Stimulated activated CD8-positive, alpha-beta memory T cell treated with anti-CD3 and anti-CD28 coated beads, Interleukin-12 subunit alpha, Interleukin-12 subunit beta, amount 100 ng/mL, for 4 hours (primary cell): ENCODE measurements around the gene AEN.

Source experiments
- DNase-seq: peaks from one replicate; pipeline ENCODE4 v3.0.0-alpha.2; 2020; ENCODE audit warnings: low read depth

The AEN gene

GRCh38 chr15:88613074-88613944, 7.8 kb upstream of the AEN start:
- no peak for DNase-seq

GRCh38 chr15:88615303-88616107, 5.6 kb upstream of the AEN start:
- DNase-seq = no peak

GRCh38 chr15:88616240-88616639, 4.9 kb upstream of the AEN start:
- DNase-seq = no peak

GRCh38 chr15:88617031-88617722, 4.0 kb upstream of the AEN start:
- no peak for DNase-seq

- DNase-seq = no peak
These were observed 3.4 kb upstream of the AEN start for GRCh38 chr15:88617790-88618189.

- DNase-seq = no peak
These were observed 2.5 kb upstream of the AEN start for GRCh38 chr15:88618686-88619085.

GRCh38 chr15:88619796-88620195, 1.3 kb upstream of the AEN start:
- no peak for DNase-seq

GRCh38 chr15:88621789-88622604, 857 bp downstream of the AEN start:
- no peak for DNase-seq

GRCh38 chr15:88622605-88622975, 1.4 kb downstream of the AEN start:
- DNase-seq = no peak

- DNase-seq = no peak
These were observed 1.9 kb downstream of the AEN start for GRCh38 chr15:88623061-88623460.

GRCh38 chr15:88623632-88624031, 2.5 kb downstream of the AEN start:
- DNase-seq = no peak

GRCh38 chr15:88624156-88624970, 3.2 kb downstream of the AEN start:
- no peak for DNase-seq

- no peak for DNase-seq
These were observed 3.9 kb downstream of the AEN start for GRCh38 chr15:88624971-88625490.

GRCh38 chr15:88625943-88626741, 5.0 kb downstream of the AEN start:
- no peak for DNase-seq

GRCh38 chr15:88627463-88627862, 6.3 kb downstream of the AEN start:
- DNase-seq = no peak

- no peak for DNase-seq
These were observed 7.0 kb downstream of the AEN start for GRCh38 chr15:88628018-88628654.

GRCh38 chr15:88629071-88629470, 7.9 kb downstream of the AEN start:
- DNase-seq = no peak

- DNase-seq = no peak
These were observed 9.1 kb downstream of the AEN start for GRCh38 chr15:88630141-88630721.
